ENCODE data around the gene GABRA4.

GABRA4 gene

GRCh38 chr4:46993075-46994006 is at the start of gene GABRA4:
Gene GABRA4 (minus strand): TSS chr4:46993581. CDS start chr4:46993424, 157 bp downstream.
- no peak for DNase-seq

GRCh38 chr4:47040828-47041227 is 47.4 kb upstream of the GABRA4 start:
- no peak for DNase-seq

GRCh38 chr4:47038263-47038662 is 44.9 kb upstream of the GABRA4 start:
- no peak for DNase-seq

GRCh38 chr4:47032405-47033106 is 39.2 kb upstream of the GABRA4 start:
- peak; percentile 75 for DNase-seq

DNA sequence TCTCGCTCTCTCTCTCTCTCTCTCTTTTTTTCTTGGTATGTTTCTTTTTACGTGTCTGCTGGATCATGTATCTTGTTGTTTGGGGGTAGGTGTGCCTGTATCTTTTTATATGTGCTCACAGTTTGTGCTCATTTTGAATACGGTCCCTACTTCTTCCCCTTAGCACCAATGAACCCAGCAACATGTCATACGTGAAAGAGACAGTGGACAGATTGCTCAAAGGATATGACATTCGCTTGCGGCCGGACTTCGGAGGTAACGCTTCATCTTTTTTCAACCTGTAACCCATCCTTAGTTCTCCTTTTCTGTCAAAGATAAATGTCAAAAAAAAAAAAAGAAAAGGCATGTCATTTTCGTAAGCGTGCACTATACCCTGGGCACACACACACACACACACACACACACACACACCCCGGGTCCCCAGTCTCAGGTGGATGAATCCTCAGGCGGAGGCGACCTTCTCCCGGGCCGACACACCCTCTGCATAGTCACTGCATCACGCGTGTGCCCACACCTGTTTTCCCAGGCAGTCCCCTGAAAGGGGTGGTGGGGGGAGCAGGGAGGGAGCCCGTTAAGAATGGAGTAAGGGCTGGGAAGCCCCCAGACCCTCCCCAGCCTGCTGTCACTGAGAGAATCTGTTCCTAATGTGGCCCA is 38.5 kb upstream of the GABRA4 start:
- DNase-seq = peak; percentile 49

- DNase-seq = peak; percentile 71
These were observed 37.8 kb upstream of the GABRA4 start, which contains the start of gene GABRB1 for GRCh38 chr4:47031011-47031678. Gene GABRB1 (plus strand): TSS chr4:47031567.

DNA sequence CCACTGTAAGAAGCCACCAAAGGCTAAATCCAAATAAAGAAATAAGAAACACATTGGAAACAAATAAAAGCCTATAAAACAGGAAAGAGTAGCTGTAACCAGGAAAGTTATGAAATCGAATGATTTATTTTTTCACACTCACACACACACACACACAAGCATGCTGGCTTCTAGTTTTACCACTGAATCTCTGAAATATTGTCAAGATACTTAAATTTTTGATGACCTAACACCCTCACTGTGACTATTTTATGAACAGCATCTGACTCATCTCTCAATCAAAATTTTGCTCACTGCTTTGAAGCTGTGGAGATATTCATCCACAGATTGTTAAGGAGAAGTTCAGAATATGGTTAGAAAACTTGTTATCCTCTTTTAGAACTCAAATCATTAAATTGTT is 24.1 kb upstream of the GABRA4 start:
- DNase-seq = no peak

- DNase-seq = no peak
These were observed 23.7 kb upstream of the GABRA4 start for GRCh38 chr4:47017081-47017480.

GRCh38 chr4:47013373-47013772 is 20.0 kb upstream of the GABRA4 start:
- no peak for DNase-seq

DNA sequence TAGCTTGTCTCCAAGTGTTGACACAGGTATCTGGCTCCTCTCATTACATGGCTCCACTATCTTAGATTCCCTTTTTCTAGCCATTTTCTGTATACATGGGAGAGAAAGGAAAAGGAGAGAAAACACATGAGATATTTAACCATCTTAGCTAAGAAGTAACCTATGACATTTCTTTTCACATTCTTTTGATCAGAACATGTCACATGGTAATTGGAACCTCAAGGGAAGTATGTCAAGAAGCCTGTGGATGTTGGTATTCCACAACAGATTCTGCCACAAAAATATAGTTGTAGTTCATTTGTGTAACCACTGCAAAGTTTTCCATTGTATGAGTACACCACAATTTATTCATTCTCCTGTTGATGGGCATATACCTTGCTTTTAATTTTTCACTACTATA is 19.3 kb upstream of the GABRA4 start:
- no peak for DNase-seq

DNA sequence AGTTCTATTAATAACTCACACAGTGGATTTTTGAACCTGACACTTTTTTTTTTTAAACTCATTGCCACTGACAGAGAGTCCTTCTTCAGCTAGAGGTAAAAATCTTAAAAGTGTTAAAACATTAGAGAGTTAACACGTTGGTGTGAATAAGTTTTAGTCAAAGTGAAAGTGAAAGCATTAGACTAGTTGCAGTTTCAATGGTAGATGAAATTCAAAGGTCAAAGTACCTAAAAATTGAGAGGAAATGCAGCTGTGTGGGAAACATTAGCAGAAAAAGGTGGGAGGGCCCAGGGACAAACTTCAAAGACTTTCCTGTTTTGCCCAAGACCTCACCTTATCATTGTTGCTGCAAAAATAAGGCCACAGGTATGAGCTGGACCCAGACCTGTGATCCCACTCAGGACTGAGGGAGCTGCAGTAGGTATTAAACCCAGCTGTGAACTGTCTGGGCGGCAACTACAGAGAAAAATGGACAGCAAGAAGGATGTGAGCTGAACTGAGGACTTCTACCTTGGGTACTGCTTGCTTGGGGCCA is 17.6 kb upstream of the GABRA4 start:
- DNase-seq = no peak

- DNase-seq = no peak
These were observed 17.0 kb upstream of the GABRA4 start for GRCh38 chr4:47010347-47010911.

- DNase-seq = peak; percentile 0
These were observed 9.2 kb upstream of the GABRA4 start for GRCh38 chr4:47002580-47002979.

DNA sequence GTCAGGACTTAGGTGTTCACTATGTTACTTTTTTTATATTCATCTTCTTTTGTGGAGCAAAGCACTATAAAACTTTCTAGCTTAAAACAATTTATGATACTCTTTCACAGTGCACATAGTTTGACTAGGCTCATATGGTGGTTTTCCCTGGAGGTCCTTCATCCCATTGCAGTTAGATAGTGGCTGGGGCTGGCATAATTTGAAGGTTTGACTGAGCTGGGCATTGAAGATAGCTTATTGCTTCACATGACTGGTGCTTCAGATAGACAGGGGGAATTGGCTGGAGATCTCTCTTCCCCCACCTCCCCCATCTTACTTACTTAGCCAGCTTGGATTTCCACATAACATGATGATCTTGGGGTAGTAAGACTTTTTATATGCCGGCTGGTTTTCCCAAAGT is 7.0 kb upstream of the GABRA4 start:
- no peak for DNase-seq

DNA sequence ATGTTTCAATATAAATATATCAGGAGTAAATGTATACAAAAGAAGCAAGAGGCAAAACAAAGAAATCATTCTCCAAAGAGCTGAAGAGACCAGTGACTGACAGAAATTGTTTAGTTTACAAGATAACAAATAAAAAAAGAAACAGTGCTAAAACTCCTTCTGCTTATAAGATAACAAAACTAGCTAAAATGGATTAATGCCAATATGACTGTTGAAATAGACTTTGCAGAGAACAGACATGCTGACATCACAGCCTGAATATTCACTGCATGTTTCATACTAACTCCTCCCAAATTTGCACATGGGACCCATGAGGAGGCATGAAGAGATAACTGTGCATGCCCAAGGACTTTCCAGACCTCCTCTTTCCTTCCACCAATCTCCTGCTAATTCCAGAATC is 6.2 kb upstream of the GABRA4 start:
- no peak for DNase-seq

GRCh38 chr4:46994007-46994405 is 625 bp upstream of the GABRA4 start:
- DNase-seq = no peak

- no peak for DNase-seq
These were observed 1.0 kb downstream of the GABRA4 start for GRCh38 chr4:46992338-46992737.

DNA sequence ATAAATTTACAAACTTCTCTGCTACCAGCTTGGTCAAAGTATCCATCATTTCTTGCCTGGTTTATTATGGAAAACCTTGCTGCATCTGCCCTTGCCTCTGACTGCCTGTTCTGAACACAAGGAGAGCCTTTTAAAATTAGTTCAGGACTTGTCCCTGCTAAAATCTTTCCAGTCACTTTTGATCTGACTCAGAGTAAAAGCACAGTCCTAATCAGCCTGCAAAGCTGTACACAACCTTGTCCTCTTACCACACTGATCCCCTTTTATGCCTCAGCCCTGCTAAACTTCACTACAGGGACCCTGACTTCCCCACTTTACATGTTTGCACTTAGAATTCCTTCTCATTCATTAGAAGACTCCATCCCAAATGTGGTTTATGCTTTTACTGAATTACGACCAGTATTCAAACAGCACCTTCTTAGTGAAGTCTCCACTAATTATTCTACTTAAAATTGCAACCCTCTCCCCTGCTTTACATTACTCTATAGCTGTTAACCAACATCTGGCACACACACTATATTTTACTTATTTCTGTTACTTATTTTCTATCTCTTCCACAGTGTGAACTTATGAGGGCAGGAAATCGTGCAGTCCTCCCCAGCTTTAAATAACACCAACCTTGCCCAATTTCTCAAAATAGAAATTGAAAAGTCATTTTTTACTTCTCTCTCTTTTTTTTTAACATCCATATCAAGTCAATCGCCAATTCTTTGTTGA is 6.3 kb downstream of the GABRA4 start:
- no peak for DNase-seq

- no peak for DNase-seq
These were observed 8.6 kb downstream of the GABRA4 start for GRCh38 chr4:46984781-46985180.

GRCh38 chr4:46980851-46981250 is 12.5 kb downstream of the GABRA4 start:
- DNase-seq = no peak

GRCh38 chr4:46979726-46980125 is 13.7 kb downstream of the GABRA4 start:
- no peak for DNase-seq

- DNase-seq = no peak
These were observed 14.1 kb downstream of the GABRA4 start for GRCh38 chr4:46979283-46979682.
